Thoracic aorta (tissue), 2 donors: ENCODE measurements around the gene SYNE3. TPM values are rescaled to one million over a fixed set of nuclear protein-coding genes. Genes with fewer than 3 reads are reported as not detected.
A peak's percentile ranks its signal among the peaks of the same experiment; 100 is the strongest.

Source experiments
- ATAC-seq: fragments of 150-250 bp; one replicate; pipeline ENCODE4 v1.8.0; 2017; ENCODE audit warnings: low read depth; ENCODE audit not compliant: insufficient number of reproducible peaks, low FRiP score
- DNase-seq: peaks from one replicate; pipeline ENCODE4 v3.0.0-alpha.2; 2020; ENCODE audit warnings: low spot score
- H3K27ac ChIP-seq, 2 donors: fragments of 200-600 bp; sonication (generic); 1 replicate in 1 of 2; 2 replicates in 1 of 2; pipeline ENCODE4 v1.5.1; 2016; ENCODE audit warnings: mild to moderate bottlenecking in 2 of 2, moderate library complexity in 2 of 2
- H3K27me3 ChIP-seq: fragments of 200-600 bp; sonication (generic); replicated peaks from 2 replicates; pipeline ENCODE4 v1.6.0; 2016; ENCODE audit warnings: mild to moderate bottlenecking; ENCODE audit not compliant: insufficient read depth
- H3K36me3 ChIP-seq: fragments of 200-600 bp; sonication (generic); one replicate; pipeline ENCODE4 v1.5.1; 2016
- H3K4me1 ChIP-seq, 2 donors: fragments of 200-600 bp; sonication (generic); 1 replicate in 1 of 2; 2 replicates in 1 of 2; pipeline versions ENCODE4 v1.5.1 to v1.6.0; 2016; ENCODE audit warnings: low read depth in 2 of 2, mild to moderate bottlenecking in 1 of 2; ENCODE audit not compliant: control insufficient read depth in 1 of 2
- H3K4me3 ChIP-seq: fragments of 200-600 bp; sonication (generic); 2 replicates; pipeline ENCODE4 v1.5.1; 2016; ENCODE audit warnings: mild to moderate bottlenecking
- H3K9me3 ChIP-seq: fragments of 200-600 bp; sonication (generic); 2 replicates; pipeline ENCODE4 v1.5.1; 2016
- CTCF ChIP-seq: fragments of 200-600 bp; sonication (generic); IDR thresholded peaks from one replicate; pipeline ENCODE4 v1.5.1; 2019; ENCODE audit warnings: antibody characterized with exemption
- total RNA-seq, 2 donors: library from RNA; depleted of rRNA; stranded (reverse); fragments of >200 nt; gene quantifications; one replicate each; pipeline versions ENCODE4 v1.1.0 to v1.2.3, GENCODE V29; 2016

Gene SYNE3
- total RNA-seq, 2 donors from 2014 or later: 29.5 to 43.4 TPM

- Histone ChIP-seq H3K4me3 (no peak overlapping the region), H3K9me3 (no peaks in the 10 kb centered on the region), H3K27me3 (no peaks in the 10 kb centered on the region), H3K36me3 (no peaks in the 10 kb centered on the region), H3K27ac (no peak overlapping the region), H3K4me1 (peaks cover 55 to 65% of the 10 kb centered on the region in 2 donors)
- ATAC-seq (no peak), DNase-seq (no peak)
- no peak for TF ChIP-seq CTCF
Measured at GRCh38 chr14:95493503-95493902, 22.9 kb downstream of the SYNE3 start.

- DNase-seq: no peak
- TF ChIP-seq CTCF: no peak
Measured at GRCh38 chr14:95491936-95492608, 24.4 kb downstream of the SYNE3 start.

GRCh38 chr14:95490727-95491451, 25.6 kb downstream of the SYNE3 start:
- Histone ChIP-seq H3K4me3 (no peak overlapping the region), H3K27me3 (no peaks in the 10 kb centered on the region), H3K36me3 (no peaks in the 10 kb centered on the region), H3K4me1 (peaks cover 30 to 45% of the 10 kb centered on the region in 2 donors), H3K9me3 (no peaks in the 10 kb centered on the region), H3K27ac (peak overlapping the region in 1 of 2 donors; percentile 72)
- DNase-seq (no peak), ATAC-seq (no peak)
- TF ChIP-seq CTCF: no peak

More at GRCh38 chr14:95491936-95492608, 24.4 kb downstream of the SYNE3 start:
- no peaks in the 10 kb centered on the region for H3K36me3 ChIP-seq
- H3K27ac ChIP-seq: no peak overlapping the region
- no peaks in the 10 kb centered on the region for H3K27me3 ChIP-seq
- ATAC-seq: no peak
- H3K4me1 ChIP-seq: peaks cover 42 to 57% of the 10 kb centered on the region in 2 donors
- H3K9me3 ChIP-seq: no peaks in the 10 kb centered on the region
- H3K4me3 ChIP-seq: no peak overlapping the region

- Histone ChIP-seq H3K4me1 (peaks cover 25 to 40% of the 10 kb centered on the region in 2 donors), H3K27ac (peak overlapping the region; percentile 64 to 72)
- no peak for TF ChIP-seq CTCF
Measured at GRCh38 chr14:95490138-95490509, 26.3 kb downstream of the SYNE3 start.

More at GRCh38 chr14:95490138-95490509, 26.3 kb downstream of the SYNE3 start:
- no peaks in the 10 kb centered on the region for H3K27me3 ChIP-seq
- DNase-seq (no peak), ATAC-seq (no peak)
- H3K4me3 ChIP-seq: no peak overlapping the region
- no peaks in the 10 kb centered on the region for H3K36me3 ChIP-seq
- H3K9me3 ChIP-seq: no peaks in the 10 kb centered on the region
